Psoas muscle (tissue), 8 donors: Measurements from ENCODE around the gene TCP1. TPM values are rescaled to one million over a fixed set of nuclear protein-coding genes. Genes with fewer than 3 reads are reported as not detected.

ENCODE experiments used
- ATAC-seq, 4 donors: fragments of 200-7000 bp; cut with Tn5 transposase; one replicate each; pipeline ENCODE4 v1.9.1; 2020; ENCODE audit warnings: moderate library complexity in 3 of 4, mild to moderate bottlenecking in 2 of 4
- DNase-seq, 2 donors: peaks; one replicate each; pipeline ENCODE4 v3.0.0-alpha.2; 2020
- H3K27ac ChIP-seq: fragments of 200-600 bp; one replicate; pipeline ENCODE4 v1.8.0; 2022
- H3K27me3 ChIP-seq, 3 donors: fragments of 200-600 bp in 1 of 3; one replicate each; pipeline versions ENCODE4 v1.6.1 to v1.8.0; 2013 to 2022; ENCODE audit warnings: low read length in 2 of 3, mild to moderate bottlenecking in 2 of 3, moderate library complexity in 1 of 3; ENCODE audit not compliant: insufficient read depth in 3 of 3
- H3K36me3 ChIP-seq, 2 donors: fragments of 200-600 bp in 1 of 2; one replicate each; pipeline versions ENCODE4 v1.6.1 to v1.8.0; 2013 to 2022; ENCODE audit warnings: low read depth in 1 of 2, mild to moderate bottlenecking in 1 of 2, moderate library complexity in 1 of 2; ENCODE audit not compliant: insufficient read depth in 1 of 2
- H3K4me1 ChIP-seq: fragments of 200-600 bp; one replicate; pipeline ENCODE4 v1.8.0; 2022
- H3K4me3 ChIP-seq: fragments of 200-600 bp; one replicate; pipeline ENCODE4 v1.8.0; 2022; ENCODE audit warnings: mild to moderate bottlenecking
- H3K9me3 ChIP-seq: fragments of 200-600 bp; one replicate; pipeline ENCODE4 v1.8.0; 2022
- CTCF ChIP-seq: fragments of 200-600 bp; IDR thresholded peaks from one replicate; pipeline ENCODE4 v1.8.0; 2022; ENCODE audit warnings: antibody characterized with exemption
- WGBS, 3 donors: extraction: QIAGEN DNeasy Blood & Tissue Kit; methylation state at CpG; one replicate each; pipeline versions ENCODE4 v1.1.6 to v1.1.7; 2013; 5-methylcytosine and 5-hydroxymethylcytosine counted together
- intact Hi-C, 2 donors: fragments of 100-400 bp; cut with DNase I; formaldehyde crosslinking; loops; one replicate each; pipeline versions ENCODE4 v1.11.0 to v1.14.2; 2022
- polyA plus RNA-seq, 3 donors: library from polyadenylated mRNA; stranded (reverse); fragments of 200-250 nt; gene quantifications; one replicate each; pipeline ENCODE4 v1.2.3, GENCODE V29; 2013
- total RNA-seq, 4 donors: library from RNA; stranded (reverse); fragmentation: NEBNext Ultra II Directional in 2 of 4; extraction: Animal tissue kit (Norgen Biotek cat#: 25700) in 2 of 4; gene quantifications; one replicate each; pipeline versions ENCODE4 v1.2.1 to v1.2.4, GENCODE V29; 2021 to 2023
- donor health status: healthy with polysubstance abuse.
- donor health status: DM: no; HTN: no; CAD: no; lungs with moderate emphysema.
- donor health status: Bipolar disorder and iron deficiency.
- donor health status: healthy.
- donor health status: DM: yes; HTN: yes; CAD: no.
- donor health status: DM: no; HTN: no; CAD: no.
- donor health status: DM: no; HTN: no; CAD: no.
- donor health status: DM: yes; HTN: yes; CAD: no.

TCP1 gene
- total and polyA plus RNA-seq, 7 donors: 153 to 307 (median 215) TPM

GRCh38 chr6:159805440-159806020 is 16.1 kb upstream of the TCP1 start:
- 92 to 94% (median 93%) methylated on average over 6 of the region's 6 CpGs for WGBS, 3 donors
- no peak overlapping the region for H3K4me3 ChIP-seq
- H3K4me1 ChIP-seq: no peaks in the 10 kb centered on the region
- peaks cover 0 to 25% of the 10 kb centered on the region in 2 donors for H3K36me3 ChIP-seq
- H3K27ac ChIP-seq: no peak overlapping the region
- no peaks in the 10 kb centered on the region for H3K9me3 ChIP-seq
- TF ChIP-seq CTCF: no peak
- intact Hi-C loops: no loop called here
- DNase-seq (no peak), ATAC-seq (no peak)
- no peaks in the 10 kb centered on the region for H3K27me3 ChIP-seq

- Histone ChIP-seq H3K27me3 (no peaks in the 10 kb centered on the region), H3K4me1 (no peaks in the 10 kb centered on the region), H3K4me3 (no peak overlapping the region), H3K27ac (no peak overlapping the region), H3K9me3 (no peaks in the 10 kb centered on the region), H3K36me3 (peaks cover 0 to 28% of the 10 kb centered on the region in 2 donors)
- DNase-seq: no peak
- ATAC-seq: no peak
- intact Hi-C loops: no loop called here
- TF ChIP-seq CTCF: no peak
- WGBS, 3 donors: 81 to 82% (median 82%) methylated on average over 10 of the region's 10 CpGs
These were observed 15.1 kb upstream of the TCP1 start for GRCh38 chr6:159804504-159804903.

- Histone ChIP-seq H3K9me3 (no peaks in the 10 kb centered on the region), H3K27ac (no peak overlapping the region), H3K4me3 (no peak overlapping the region), H3K36me3 (peaks cover 0 to 42% of the 10 kb centered on the region in 2 donors), H3K4me1 (no peaks in the 10 kb centered on the region), H3K27me3 (no peaks in the 10 kb centered on the region)
- no peak for TF ChIP-seq CTCF
- DNase-seq: no peak
- no peak for ATAC-seq
- 90 to 98% (median 91%) methylated on average over 8 of the region's 8 CpGs for WGBS, 3 donors
- intact Hi-C loops: no loop called here
These were observed 12.5 kb upstream of the TCP1 start for GRCh38 chr6:159801935-159802334.

GRCh38 chr6:159800141-159800865 is 10.9 kb upstream of the TCP1 start, which contains the start of gene PNLDC1:
Gene PNLDC1, plus strand, starts transcription at chr6:159800276. Its CDS starts 32 bp downstream, at chr6:159800308.
- Histone ChIP-seq H3K27me3 (no peaks in the 10 kb centered on the region), H3K9me3 (no peaks in the 10 kb centered on the region), H3K36me3 (peaks cover 0 to 49% of the 10 kb centered on the region in 2 donors), H3K4me1 (no peaks in the 10 kb centered on the region), H3K27ac (no peak within 1 kb of the TSS), H3K4me3 (no peak within 1 kb of the TSS)
- DNase-seq (no peak), ATAC-seq (no peak)
- no peak for TF ChIP-seq CTCF
- intact Hi-C loops: no loop called here
- 86 to 90% (median 87%) methylated on average over 47 to 50 of the region's 50 CpGs for WGBS, 3 donors
